DND-41 (cell line): ENCODE data around the gene TMEM39B.
"Not testable (repeated sequence)": the region's sequence is repeated elsewhere in the genome, so short reads cannot be mapped to it uniquely, and the experiment has no call there.

Experiments used
- ATAC-seq: fragments of 200-7000 bp; cut with Tn5 transposase; 3 replicates; pipeline ENCODE4 v1.9.1; 2021; ENCODE audit warnings: low read depth; ENCODE audit not compliant: insufficient read depth
- DNase-seq: peaks from one replicate; pipeline ENCODE4 v3.0.0-alpha.2; 2020
- H2AFZ ChIP-seq: 2 replicates; pipeline ENCODE4 v1.6.0; 2012; ENCODE audit warnings: low read depth, low read length
- H3K27ac ChIP-seq: 2 replicates; pipeline ENCODE4 v1.5.1; 2012; ENCODE audit warnings: low read length, inconsistent platforms
- H3K27me3 ChIP-seq: fragments of 200-600 bp; sonication (generic); 2 replicates; pipeline ENCODE4 v1.6.0; 2012; ENCODE audit warnings: low read length, mild to moderate bottlenecking, inconsistent platforms; ENCODE audit not compliant: insufficient read depth, poor library complexity
- H3K36me3 ChIP-seq: 2 replicates; pipeline ENCODE4 v1.5.1; 2012; ENCODE audit warnings: low read length, inconsistent platforms; ENCODE audit not compliant: insufficient read depth
- H3K4me1 ChIP-seq: 2 replicates; pipeline ENCODE4 v1.5.1; 2012; ENCODE audit warnings: mild to moderate bottlenecking, low read length; ENCODE audit not compliant: insufficient read depth
- H3K4me2 ChIP-seq: 2 replicates; pipeline ENCODE4 v1.6.0; 2012; ENCODE audit warnings: mild to moderate bottlenecking, moderate library complexity, low read length, inconsistent platforms; ENCODE audit not compliant: insufficient read depth
- H3K4me3 ChIP-seq, 2 experiments: fragments of 200-600 bp in 1 of 2; shearing (Covaris generic) in 1 of 2; 2 replicates each; pipeline ENCODE4 v1.5.1; 2012 to 2016; ENCODE audit warnings: inconsistent platforms in 2 of 2, low read length in 2 of 2, mild to moderate bottlenecking in 2 of 2, low read depth in 1 of 2, moderate library complexity in 1 of 2
- H3K79me2 ChIP-seq: 2 replicates; pipeline ENCODE4 v1.6.0; 2012; ENCODE audit warnings: low read length, inconsistent platforms; ENCODE audit not compliant: insufficient read depth
- H3K9ac ChIP-seq: 2 replicates; pipeline ENCODE4 v1.6.0; 2012; ENCODE audit warnings: low read depth, mild to moderate bottlenecking, inconsistent platforms, low read length, moderate library complexity
- H3K9me3 ChIP-seq: 2 replicates; pipeline ENCODE4 v1.5.1; 2012; ENCODE audit warnings: low read length, moderate library complexity, mild to moderate bottlenecking, inconsistent platforms; ENCODE audit not compliant: insufficient read depth, severe bottlenecking
- H4K20me1 ChIP-seq: 2 replicates; pipeline ENCODE4 v1.6.0; 2012; ENCODE audit warnings: low read length; ENCODE audit not compliant: insufficient read depth
- CTCF ChIP-seq: IDR thresholded peaks from 2 replicates; pipeline ENCODE4 v1.5.1; 2012; ENCODE audit warnings: borderline replicate concordance, low read length, moderate library complexity, mild to moderate bottlenecking; ENCODE audit not compliant: poor library complexity, severe bottlenecking; ENCODE audit errors: extremely low read depth
- EZH2 ChIP-seq: IDR thresholded peaks from 3 replicates; pipeline ENCODE4 v1.6.1; 2012; ENCODE audit warnings: borderline replicate concordance, low read depth, mild to moderate bottlenecking, moderate library complexity, low read length, inconsistent platforms; ENCODE audit not compliant: severe bottlenecking

Gene TMEM39B

GRCh38 chr1:32112806-32113375 is 40.2 kb downstream of the TMEM39B start:
- peaks cover 20% of the 10 kb centered on the region for H3K36me3 ChIP-seq
- H3K4me2 ChIP-seq = no peak overlapping the region
- TF ChIP-seq EZH2 (no peak), CTCF (no peak)
- no peak overlapping the region for H3K9ac ChIP-seq
- H3K27ac ChIP-seq = no peak overlapping the region
- H3K4me1 ChIP-seq = peaks cover 29% of the 10 kb centered on the region
- no peaks in the 10 kb centered on the region for H3K27me3 ChIP-seq
- ATAC-seq = no peak
- H2AFZ ChIP-seq = no peak overlapping the region
- no peaks in the 10 kb centered on the region for H3K9me3 ChIP-seq
- H3K79me2 ChIP-seq = peaks cover 100% of the 10 kb centered on the region
- H4K20me1 ChIP-seq = peaks cover 69% of the 10 kb centered on the region
- H3K4me3 ChIP-seq = no peak overlapping the region
- no peak for DNase-seq

- H3K27me3 ChIP-seq, H3K9ac ChIP-seq, H3K4me2 ChIP-seq, H3K9me3 ChIP-seq, ATAC-seq, H2AFZ ChIP-seq, H3K4me3 ChIP-seq, H3K27ac ChIP-seq, DNase-seq: not testable (repeated sequence)
- H3K79me2 ChIP-seq = peaks cover 100% of the 10 kb centered on the region
- peaks cover 29% of the 10 kb centered on the region for H3K4me1 ChIP-seq
- H3K36me3 ChIP-seq = peaks cover 16% of the 10 kb centered on the region
- peaks cover 66% of the 10 kb centered on the region for H4K20me1 ChIP-seq
Observed at GRCh38 chr1:32113436-32113835, 40.7 kb downstream of the TMEM39B start.

- Histone ChIP-seq H3K4me1 (peaks cover 22% of the 10 kb centered on the region), H2AFZ (no peak overlapping the region), H4K20me1 (peaks cover 63% of the 10 kb centered on the region), H3K4me2 (no peak overlapping the region), H3K79me2 (peaks cover 99% of the 10 kb centered on the region), H3K9me3 (no peaks in the 10 kb centered on the region), H3K27me3 (no peaks in the 10 kb centered on the region), H3K9ac (no peak overlapping the region), H3K4me3 (no peak overlapping the region), H3K36me3 (peaks cover 16% of the 10 kb centered on the region; the same call in 1 of the 2 replicates), H3K27ac (no peak overlapping the region)
- no peak for DNase-seq
- ATAC-seq = no peak
- TF ChIP-seq CTCF = no peak
- TF ChIP-seq EZH2 = no peak
Observed at GRCh38 chr1:32114420-32114819, 41.7 kb downstream of the TMEM39B start.

DNA sequence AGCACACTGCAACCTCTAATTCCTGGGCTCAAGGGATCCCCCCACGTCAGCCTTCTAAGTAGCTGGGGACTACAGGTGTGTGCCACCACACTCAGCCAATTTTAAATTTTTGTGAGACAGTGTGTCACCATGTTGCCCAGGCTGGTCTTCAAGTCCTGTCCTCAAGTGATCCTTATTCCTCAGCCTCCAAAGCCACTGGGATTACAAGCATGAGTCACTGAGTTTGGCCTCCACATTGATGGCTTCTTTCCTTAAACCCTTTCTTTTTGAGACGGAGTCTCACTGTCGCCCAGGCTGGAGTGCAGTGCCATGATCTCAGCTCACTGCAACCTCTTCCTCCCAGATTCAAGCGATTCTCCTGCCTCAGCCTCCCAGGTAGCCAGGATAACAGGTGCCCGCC is 42.8 kb downstream of the TMEM39B start:
- peaks cover 99% of the 10 kb centered on the region for H3K79me2 ChIP-seq
- peaks cover 11% of the 10 kb centered on the region for H3K4me1 ChIP-seq
- H3K4me2 ChIP-seq = no peak overlapping the region
- H2AFZ ChIP-seq = no peak overlapping the region
- no peak overlapping the region for H3K9ac ChIP-seq
- no peaks in the 10 kb centered on the region for H3K9me3 ChIP-seq
- H3K4me3 ChIP-seq = no peak overlapping the region
- no peak for DNase-seq
- peaks cover 65% of the 10 kb centered on the region for H4K20me1 ChIP-seq
- no peak for TF ChIP-seq EZH2
- no peak for TF ChIP-seq CTCF
- no peaks in the 10 kb centered on the region for H3K27me3 ChIP-seq
- H3K36me3 ChIP-seq = peaks cover 13% of the 10 kb centered on the region; the same call in 1 of the 2 replicates
- ATAC-seq = no peak
- H3K27ac ChIP-seq = no peak overlapping the region
